Neural progenitor cell (in vitro differentiated cells): ENCODE results near the gene ATP2B3. TPM values are rescaled to one million over a fixed set of nuclear protein-coding genes. Genes with fewer than 3 reads are reported as not detected.

Experiments used
- DNase-seq: peaks from one replicate; pipeline ENCODE4 v3.0.0-alpha.2; 2016; ENCODE audit warnings: low spot score
- H2AFZ ChIP-seq: fragments of 200-600 bp; sonication (generic); replicated peaks from 2 replicates; pipeline ENCODE4 v1.6.1; 2016; ENCODE audit warnings: antibody characterized with exemption
- H3F3A ChIP-seq: fragments of 200-600 bp; sonication (generic); 2 replicates; pipeline ENCODE4 v1.6.1; 2016; ENCODE audit warnings: antibody characterized with exemption, low read depth
- H3K27ac ChIP-seq: fragments of 200-600 bp; sonication (generic); 2 replicates; pipeline ENCODE4 v1.5.1; 2016; ENCODE audit warnings: mild to moderate bottlenecking
- H3K27me3 ChIP-seq: fragments of 200-600 bp; sonication (generic); 2 replicates; pipeline ENCODE4 v1.6.1; 2016; ENCODE audit warnings: mild to moderate bottlenecking, moderate library complexity
- H3K36me3 ChIP-seq: fragments of 200-600 bp; sonication (generic); 2 replicates; pipeline ENCODE4 v1.5.1; 2016
- H3K4me1 ChIP-seq: fragments of 200-600 bp; sonication (generic); 2 replicates; pipeline ENCODE4 v1.6.1; 2016; ENCODE audit warnings: mixed run types
- H3K4me2 ChIP-seq: fragments of 200-600 bp; sonication (generic); 2 replicates; pipeline ENCODE4 v1.6.1; 2016
- H3K4me3 ChIP-seq: fragments of 200-600 bp; sonication (generic); 2 replicates; pipeline ENCODE4 v1.5.1; 2016
- H3K79me2 ChIP-seq: fragments of 200-600 bp; sonication (generic); 2 replicates; pipeline ENCODE4 v1.6.1; 2016; ENCODE audit warnings: low read depth
- H3K9ac ChIP-seq: fragments of 200-600 bp; sonication (generic); 2 replicates; pipeline ENCODE4 v1.6.1; 2016
- H3K9me3 ChIP-seq: fragments of 200-600 bp; sonication (generic); 2 replicates; pipeline ENCODE4 v1.5.1; 2016; ENCODE audit warnings: low read depth
- H4K20me1 ChIP-seq: fragments of 200-600 bp; sonication (generic); 2 replicates; pipeline ENCODE4 v1.6.1; 2016; ENCODE audit warnings: low read depth
- H3K27ac Mint-ChIP-seq: 3 replicates; pipeline ENCODE4 v1.8.0; 2021; ENCODE audit warnings: mixed read lengths
- H3K27me3 Mint-ChIP-seq: 2 replicates; pipeline ENCODE4 v1.8.0; 2022; ENCODE audit warnings: low read depth, mild to moderate bottlenecking, inconsistent platforms, moderate library complexity, mixed read lengths; ENCODE audit not compliant: insufficient read depth
- H3K36me3 Mint-ChIP-seq: 3 replicates; pipeline ENCODE4 v1.8.0; 2021; ENCODE audit warnings: mixed read lengths
- H3K4me1 Mint-ChIP-seq: 3 replicates; pipeline ENCODE4 v1.8.0; 2021; ENCODE audit warnings: mixed read lengths
- H3K4me3 Mint-ChIP-seq: 3 replicates; pipeline ENCODE4 v1.8.0; 2021; ENCODE audit warnings: mild to moderate bottlenecking, moderate library complexity, mixed read lengths
- H3K9me3 Mint-ChIP-seq: 3 replicates; pipeline ENCODE4 v1.8.0; 2020; ENCODE audit warnings: mixed read lengths
- EZH2 ChIP-seq: fragments of 200-600 bp; sonication (generic); IDR thresholded peaks from 2 replicates; pipeline ENCODE4 v1.6.1; 2017; ENCODE audit warnings: antibody characterized with exemption, mild to moderate bottlenecking, moderate library complexity
- EZH2phosphoT487 ChIP-seq: fragments of 200-600 bp; sonication (generic); IDR thresholded peaks from 2 replicates; pipeline ENCODE4 v1.6.1; 2017; ENCODE audit warnings: antibody characterized with exemption
- total RNA-seq: library from RNA; depleted of rRNA; stranded (reverse); fragments of >200 nt; gene quantifications from 2 replicates; pipeline ENCODE4 v1.2.3, GENCODE V29; 2015; ENCODE audit warnings: low replicate concordance
- TF ChIP-seq, protein P1 (sequence below): fragments of 200-600 bp; sonication (generic); IDR thresholded peaks from 2 replicates; pipeline ENCODE4 v1.5.1; 2017; ENCODE audit warnings: antibody characterized with exemption, mild to moderate bottlenecking

Gene ATP2B3
- total RNA-seq, 1 donor from 2014 or later = not detected

DNA sequence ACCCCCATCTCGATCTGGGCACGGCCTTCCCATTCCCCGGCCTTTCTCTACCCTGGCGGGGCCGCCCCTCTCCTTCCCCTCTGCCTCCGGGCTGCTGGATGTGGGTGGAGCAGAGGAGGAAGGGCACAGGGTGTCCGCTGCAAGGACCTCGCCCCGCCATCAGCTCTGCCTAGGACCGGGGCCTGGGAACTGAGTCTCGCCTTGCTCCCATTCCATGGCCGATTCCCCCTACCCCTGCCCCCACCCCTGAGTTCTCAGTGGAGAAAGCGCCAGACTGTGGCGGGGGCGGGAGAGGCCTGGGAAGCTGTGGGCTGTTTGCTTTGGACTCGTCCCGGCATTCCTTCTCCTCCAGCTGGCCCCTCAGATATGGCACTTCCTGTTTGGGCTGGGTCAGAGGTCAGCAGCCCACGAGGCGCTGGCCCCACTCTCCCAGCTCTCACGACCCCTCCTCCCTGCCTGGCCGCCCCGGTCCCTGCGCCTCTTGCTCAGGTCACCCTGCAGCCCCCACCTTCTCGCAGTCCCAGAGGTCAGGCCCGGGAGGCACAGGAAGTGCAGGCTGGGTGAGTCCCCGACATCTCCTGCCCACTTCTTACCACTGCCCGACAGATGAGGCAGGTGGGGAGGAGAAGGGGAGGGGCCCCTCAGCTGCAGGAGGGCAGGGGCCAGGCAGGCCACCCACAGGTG, 29.1 kb upstream of the ATP2B3 start:
- Histone ChIP-seq H3K9ac (no peak overlapping the region), H3K4me1 (peaks cover 7% of the 10 kb centered on the region), H3K27me3 (no peaks in the 10 kb centered on the region), H3F3A (no peaks in the 10 kb centered on the region), H3K4me3 (no peak overlapping the region), H3K79me2 (no peaks in the 10 kb centered on the region), H3K27ac (no peak overlapping the region), H3K9me3 (no peaks in the 10 kb centered on the region), H3K4me2 (no peak overlapping the region), H2AFZ (no peak overlapping the region), H4K20me1 (no peaks in the 10 kb centered on the region), H3K36me3 (no peaks in the 10 kb centered on the region)
- H3K36me3 Mint-ChIP-seq = peaks cover 1% of the 10 kb centered on the region
- H3K9me3 Mint-ChIP-seq = peaks cover 10% of the 10 kb centered on the region
- H3K4me1 Mint-ChIP-seq = peaks cover 11% of the 10 kb centered on the region
- peak; percentile 20 for DNase-seq
- H3K27me3 Mint-ChIP-seq = peaks cover 7% of the 10 kb centered on the region
- TF ChIP-seq EZH2 = no peak
- TF ChIP-seq, protein P1, sequence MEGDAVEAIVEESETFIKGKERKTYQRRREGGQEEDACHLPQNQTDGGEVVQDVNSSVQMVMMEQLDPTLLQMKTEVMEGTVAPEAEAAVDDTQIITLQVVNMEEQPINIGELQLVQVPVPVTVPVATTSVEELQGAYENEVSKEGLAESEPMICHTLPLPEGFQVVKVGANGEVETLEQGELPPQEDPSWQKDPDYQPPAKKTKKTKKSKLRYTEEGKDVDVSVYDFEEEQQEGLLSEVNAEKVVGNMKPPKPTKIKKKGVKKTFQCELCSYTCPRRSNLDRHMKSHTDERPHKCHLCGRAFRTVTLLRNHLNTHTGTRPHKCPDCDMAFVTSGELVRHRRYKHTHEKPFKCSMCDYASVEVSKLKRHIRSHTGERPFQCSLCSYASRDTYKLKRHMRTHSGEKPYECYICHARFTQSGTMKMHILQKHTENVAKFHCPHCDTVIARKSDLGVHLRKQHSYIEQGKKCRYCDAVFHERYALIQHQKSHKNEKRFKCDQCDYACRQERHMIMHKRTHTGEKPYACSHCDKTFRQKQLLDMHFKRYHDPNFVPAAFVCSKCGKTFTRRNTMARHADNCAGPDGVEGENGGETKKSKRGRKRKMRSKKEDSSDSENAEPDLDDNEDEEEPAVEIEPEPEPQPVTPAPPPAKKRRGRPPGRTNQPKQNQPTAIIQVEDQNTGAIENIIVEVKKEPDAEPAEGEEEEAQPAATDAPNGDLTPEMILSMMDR = no peak
- no peak for TF ChIP-seq EZH2phosphoT487
- H3K4me3 Mint-ChIP-seq = no peak overlapping the region
- no peak overlapping the region for H3K27ac Mint-ChIP-seq

DNA sequence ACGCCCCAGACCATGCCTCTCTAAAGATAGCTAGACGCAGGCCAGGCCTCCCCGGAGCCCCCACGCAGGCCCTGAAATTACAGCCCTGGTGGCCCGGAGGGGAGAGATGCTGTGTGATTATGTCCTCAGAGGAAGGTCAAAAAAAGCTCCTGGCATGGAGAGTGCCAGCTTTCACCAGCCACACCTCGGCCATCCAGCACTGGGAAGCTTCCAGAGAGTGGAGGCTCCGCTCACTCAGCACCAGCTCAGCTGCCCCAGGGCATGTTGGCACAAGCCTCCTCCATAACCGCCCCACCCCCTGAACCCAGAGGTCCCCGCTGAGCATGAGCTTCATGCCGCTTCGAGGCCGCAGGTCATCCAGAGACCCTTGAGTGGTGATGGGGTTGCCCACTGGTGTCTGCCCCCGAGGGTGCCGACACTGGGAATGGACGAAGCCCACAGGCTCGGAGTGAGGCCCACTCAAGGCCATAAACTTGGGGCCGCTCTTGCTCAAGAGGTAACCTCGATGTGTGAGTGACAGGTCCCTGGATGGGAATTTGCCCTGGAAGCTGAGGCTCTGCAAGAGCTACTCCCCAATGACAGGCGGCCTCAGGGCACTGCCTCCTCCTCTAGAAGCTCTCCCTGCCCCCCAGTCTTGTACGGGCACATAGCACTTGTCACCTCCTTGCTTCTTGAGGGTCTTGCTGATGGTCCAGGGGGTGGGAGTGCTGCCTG, 27.1 kb upstream of the ATP2B3 start:
- Mint-ChIP-seq H3K9me3 (peaks cover 7% of the 10 kb centered on the region), H3K4me3 (no peak overlapping the region), H3K4me1 (peaks cover 16% of the 10 kb centered on the region), H3K27me3 (peaks cover 7% of the 10 kb centered on the region), H3K36me3 (no peaks in the 10 kb centered on the region), H3K27ac (no peak overlapping the region)
- no peak overlapping the region for H3K4me3 ChIP-seq
- H3K79me2 ChIP-seq = no peaks in the 10 kb centered on the region
- no peak for TF ChIP-seq EZH2
- no peak for TF ChIP-seq EZH2phosphoT487
- TF ChIP-seq, protein P1 = no peak
- no peaks in the 10 kb centered on the region for H3F3A ChIP-seq
- peaks cover 7% of the 10 kb centered on the region for H3K4me1 ChIP-seq
- no peaks in the 10 kb centered on the region for H3K27me3 ChIP-seq
- DNase-seq = no peak
- H3K4me2 ChIP-seq = no peak overlapping the region
- no peaks in the 10 kb centered on the region for H3K36me3 ChIP-seq
- H3K9me3 ChIP-seq = no peaks in the 10 kb centered on the region
- H2AFZ ChIP-seq = no peak overlapping the region
- H3K9ac ChIP-seq = no peak overlapping the region
- H3K27ac ChIP-seq = no peak overlapping the region
- H4K20me1 ChIP-seq = no peaks in the 10 kb centered on the region

DNA sequence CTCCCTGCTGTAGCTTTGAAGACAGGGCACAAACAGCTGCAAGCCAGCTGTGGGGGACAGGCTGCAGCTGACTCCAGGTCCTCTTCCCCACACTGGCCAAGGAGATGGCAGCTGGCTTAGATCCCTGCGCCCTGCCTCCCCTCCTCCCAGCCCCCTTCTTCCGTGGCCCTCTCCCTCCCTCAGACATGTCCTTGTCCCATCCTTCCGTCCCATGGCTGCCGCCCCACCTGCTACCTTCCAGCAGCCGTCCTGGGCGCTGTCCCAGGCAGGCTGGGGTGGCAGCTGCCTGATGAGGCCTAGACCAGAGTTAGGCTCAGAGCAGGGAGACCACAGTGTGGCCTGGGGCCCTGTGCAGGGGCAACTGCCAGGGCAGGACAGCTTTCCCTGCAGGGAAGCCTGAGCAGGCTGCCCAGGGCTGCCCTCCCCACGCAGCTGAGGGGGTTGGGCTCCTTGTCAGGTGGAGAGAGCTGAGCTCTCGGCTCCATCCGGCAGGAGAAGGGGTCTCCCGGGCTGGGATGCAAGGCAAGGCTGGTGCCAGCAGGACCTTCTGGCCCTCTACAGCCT, 26.0 kb upstream of the ATP2B3 start:
- H3K9ac ChIP-seq = no peak overlapping the region
- H3F3A ChIP-seq = no peaks in the 10 kb centered on the region
- Mint-ChIP-seq H3K27me3 (peaks cover 7% of the 10 kb centered on the region), H3K4me1 (peaks cover 16% of the 10 kb centered on the region), H3K36me3 (no peaks in the 10 kb centered on the region), H3K27ac (no peak overlapping the region), H3K9me3 (peaks cover 6% of the 10 kb centered on the region), H3K4me3 (no peak overlapping the region)
- H3K79me2 ChIP-seq = no peaks in the 10 kb centered on the region
- H3K4me2 ChIP-seq = no peak overlapping the region
- H3K27ac ChIP-seq = no peak overlapping the region
- H3K27me3 ChIP-seq = no peaks in the 10 kb centered on the region
- no peaks in the 10 kb centered on the region for H3K36me3 ChIP-seq
- no peaks in the 10 kb centered on the region for H3K9me3 ChIP-seq
- H2AFZ ChIP-seq = no peak overlapping the region
- H4K20me1 ChIP-seq = no peaks in the 10 kb centered on the region
- H3K4me1 ChIP-seq = peaks cover 7% of the 10 kb centered on the region
- TF ChIP-seq, protein P1 = no peak
- TF ChIP-seq EZH2phosphoT487 (no peak), EZH2 (no peak)
- DNase-seq = no peak
- no peak overlapping the region for H3K4me3 ChIP-seq
